SK-N-SH treated with all-trans-retinoic acid at 6 μM for 48 hours (cell line): Measurements from ENCODE around the gene HECA.

Experiments
- CREB5 ChIP-seq: fragments of 250-450 bp; sonication (Bioruptor Pico); IDR thresholded peaks from 2 replicates; pipeline ENCODE4 v1.5.1; 2020; ENCODE audit warnings: low read depth, mild to moderate bottlenecking, moderate library complexity
- PATZ1 ChIP-seq: fragments of 250-450 bp; sonication (Bioruptor Pico); IDR thresholded peaks from 2 replicates; pipeline ENCODE4 v1.8.0; 2020; ENCODE audit warnings: mild to moderate bottlenecking, moderate library complexity, borderline replicate concordance
- ZNF70 ChIP-seq: fragments of 450-650 bp; formaldehyde crosslinking; IDR thresholded peaks from 2 replicates; pipeline ENCODE4 v1.5.0; 2020; ENCODE audit warnings: mild to moderate bottlenecking, moderate library complexity
- TF ChIP-seq, protein P1 (sequence below): fragments of 250-450 bp; sonication (Bioruptor Pico); IDR thresholded peaks from 2 replicates; pipeline ENCODE4 v1.5.0; 2020; ENCODE audit warnings: mild to moderate bottlenecking, moderate library complexity

DNA sequence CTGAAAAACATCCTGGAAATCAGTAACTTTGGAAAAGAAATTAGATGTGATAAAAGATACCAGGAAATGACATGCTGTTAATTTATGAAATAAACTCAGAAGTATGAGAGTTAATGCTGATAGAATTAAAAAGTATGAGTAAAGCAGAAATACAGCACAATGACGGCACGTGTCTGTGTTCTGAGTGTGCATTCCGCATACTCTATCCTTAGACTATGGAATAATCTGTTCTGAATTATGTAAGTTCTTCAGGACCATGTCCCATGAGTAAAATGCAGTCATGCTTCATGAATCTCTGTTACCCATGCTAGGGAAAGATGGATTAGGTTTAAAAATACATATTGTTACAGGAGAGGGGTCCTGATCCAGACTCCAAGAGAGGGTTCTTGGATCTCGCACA lies 21.7 kb downstream of the HECA start:
- no peak for TF ChIP-seq CREB5 (CRISPR knock-in tag)
- no peak for TF ChIP-seq PATZ1 (CRISPR knock-in tag)
- no peak for TF ChIP-seq ZNF70 (CRISPR knock-in tag)
- TF ChIP-seq, protein P1, sequence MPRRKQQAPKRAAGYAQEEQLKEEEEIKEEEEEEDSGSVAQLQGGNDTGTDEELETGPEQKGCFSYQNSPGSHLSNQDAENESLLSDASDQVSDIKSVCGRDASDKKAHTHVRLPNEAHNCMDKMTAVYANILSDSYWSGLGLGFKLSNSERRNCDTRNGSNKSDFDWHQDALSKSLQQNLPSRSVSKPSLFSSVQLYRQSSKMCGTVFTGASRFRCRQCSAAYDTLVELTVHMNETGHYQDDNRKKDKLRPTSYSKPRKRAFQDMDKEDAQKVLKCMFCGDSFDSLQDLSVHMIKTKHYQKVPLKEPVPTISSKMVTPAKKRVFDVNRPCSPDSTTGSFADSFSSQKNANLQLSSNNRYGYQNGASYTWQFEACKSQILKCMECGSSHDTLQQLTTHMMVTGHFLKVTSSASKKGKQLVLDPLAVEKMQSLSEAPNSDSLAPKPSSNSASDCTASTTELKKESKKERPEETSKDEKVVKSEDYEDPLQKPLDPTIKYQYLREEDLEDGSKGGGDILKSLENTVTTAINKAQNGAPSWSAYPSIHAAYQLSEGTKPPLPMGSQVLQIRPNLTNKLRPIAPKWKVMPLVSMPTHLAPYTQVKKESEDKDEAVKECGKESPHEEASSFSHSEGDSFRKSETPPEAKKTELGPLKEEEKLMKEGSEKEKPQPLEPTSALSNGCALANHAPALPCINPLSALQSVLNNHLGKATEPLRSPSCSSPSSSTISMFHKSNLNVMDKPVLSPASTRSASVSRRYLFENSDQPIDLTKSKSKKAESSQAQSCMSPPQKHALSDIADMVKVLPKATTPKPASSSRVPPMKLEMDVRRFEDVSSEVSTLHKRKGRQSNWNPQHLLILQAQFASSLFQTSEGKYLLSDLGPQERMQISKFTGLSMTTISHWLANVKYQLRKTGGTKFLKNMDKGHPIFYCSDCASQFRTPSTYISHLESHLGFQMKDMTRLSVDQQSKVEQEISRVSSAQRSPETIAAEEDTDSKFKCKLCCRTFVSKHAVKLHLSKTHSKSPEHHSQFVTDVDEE (CRISPR knock-in tag), result no peak
